Heart left ventricle (tissue), 13 donors: Measurements from ENCODE around the gene ARL17A.
"Not testable (repeated sequence)": the region's sequence is repeated elsewhere in the genome, so short reads cannot be mapped to it uniquely, and the experiment has no call there.

Experiments
- POLR2A ChIP-seq, 2 donors: fragments of 450-650 bp; IDR thresholded peaks; one replicate each; pipeline ENCODE4 v1.6.1; 2017; ENCODE audit warnings: antibody characterized with exemption in 2 of 2, mild to moderate bottlenecking in 2 of 2, moderate library complexity in 2 of 2
- TF ChIP-seq, protein P1 (sequence below), 12 donors: fragments of 200-600 bp; sonication (generic) in 4 of 12; IDR thresholded peaks; one replicate each; pipeline versions ENCODE4 v1.5.0 to v1.8.0; 2018 to 2022; ENCODE audit warnings: antibody characterized with exemption in 12 of 12, mild to moderate bottlenecking in 5 of 12
- donor health status: ischemic (EF 13 %, LVEDD 7.1; RV severe dilation, severe dysfunction).
- donor health status: DM: no; HTN: yes; CAD: no.
- donor health status: DM: no; HTN: no; CAD: no.
- donor health status: ischemic (EF 25% LVEDD 6.9; RV normal size, moderate dysfunction).
- donor health status: ischemic (EF 25% LVEDD 5.7; RV mildly dilated, moderate dysfunction).
- donor health status: ischemic (EF 35%, LVEDD 5.7; RV mildly dilated, moderate dysfunction).
- donor health status: nonischemic (EF 11% LVEDD 7.7; RV severe dilation, severe dysfunction).
- donor health status: DM: yes; HTN: yes; CAD: no.
- donor health status: PGD.
- donor health status: ischemic (EF 29% LVEDD 5.4; RV normal size, mild dysfunction).
- donor health status: nonischemic (EF 23%, LVEDD 6.1; RV moderate dilation, normal function).

DNA sequence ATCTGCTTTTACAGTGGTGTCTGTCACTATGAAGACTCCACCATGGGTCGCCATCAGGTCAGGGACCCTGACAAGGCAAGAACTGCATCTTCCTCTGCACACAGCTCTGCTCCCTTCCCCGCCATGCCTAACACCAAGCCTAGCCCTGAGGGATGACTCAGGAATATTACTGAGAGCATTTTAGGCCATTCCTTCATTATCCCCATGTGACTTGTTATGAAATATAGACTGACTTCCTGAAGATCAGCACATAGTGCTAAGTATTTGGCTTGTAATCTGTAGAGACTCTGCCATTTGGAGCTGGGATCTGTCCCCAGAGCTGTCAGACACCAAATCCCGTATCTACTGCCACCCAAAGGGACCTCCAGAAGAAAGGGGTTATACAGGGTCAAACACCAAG is 19.4 kb downstream of the ARL17A start:
- TF ChIP-seq, protein P1, sequence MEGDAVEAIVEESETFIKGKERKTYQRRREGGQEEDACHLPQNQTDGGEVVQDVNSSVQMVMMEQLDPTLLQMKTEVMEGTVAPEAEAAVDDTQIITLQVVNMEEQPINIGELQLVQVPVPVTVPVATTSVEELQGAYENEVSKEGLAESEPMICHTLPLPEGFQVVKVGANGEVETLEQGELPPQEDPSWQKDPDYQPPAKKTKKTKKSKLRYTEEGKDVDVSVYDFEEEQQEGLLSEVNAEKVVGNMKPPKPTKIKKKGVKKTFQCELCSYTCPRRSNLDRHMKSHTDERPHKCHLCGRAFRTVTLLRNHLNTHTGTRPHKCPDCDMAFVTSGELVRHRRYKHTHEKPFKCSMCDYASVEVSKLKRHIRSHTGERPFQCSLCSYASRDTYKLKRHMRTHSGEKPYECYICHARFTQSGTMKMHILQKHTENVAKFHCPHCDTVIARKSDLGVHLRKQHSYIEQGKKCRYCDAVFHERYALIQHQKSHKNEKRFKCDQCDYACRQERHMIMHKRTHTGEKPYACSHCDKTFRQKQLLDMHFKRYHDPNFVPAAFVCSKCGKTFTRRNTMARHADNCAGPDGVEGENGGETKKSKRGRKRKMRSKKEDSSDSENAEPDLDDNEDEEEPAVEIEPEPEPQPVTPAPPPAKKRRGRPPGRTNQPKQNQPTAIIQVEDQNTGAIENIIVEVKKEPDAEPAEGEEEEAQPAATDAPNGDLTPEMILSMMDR (IDR thresholded peaks at IDR 0.05), result not testable (repeated sequence)
- TF ChIP-seq POLR2A (IDR thresholded peaks at IDR 0.05), result not testable (repeated sequence)
